Stimulated activated CD8-positive, alpha-beta memory T cell treated with anti-CD3 and anti-CD28 coated beads, Interleukin-15, amount 100 ng/mL, for 24 hours (primary cell): ENCODE measurements around the gene SMURF2.
"Not testable (repeated sequence)": the region's sequence is repeated elsewhere in the genome, so short reads cannot be mapped to it uniquely, and the experiment has no call there.

ENCODE experiments used
- DNase-seq: peaks from one replicate; pipeline ENCODE4 v3.0.0-alpha.2; 2020; ENCODE audit warnings: low read depth

Gene SMURF2

GRCh38 chr17:64661976-64662773 lies at the start of gene SMURF2:
Gene SMURF2, minus strand, starts transcription at chr17:64662307. Its CDS starts 427 bp downstream, at chr17:64661880.
- DNase-seq = peak; percentile 62

- no peak for DNase-seq
These were observed 47.4 kb upstream of the SMURF2 start for GRCh38 chr17:64709481-64709880.

- DNase-seq = no peak
These were observed 45.0 kb upstream of the SMURF2 start for GRCh38 chr17:64707050-64707591.

GRCh38 chr17:64706224-64707049 lies 44.3 kb upstream of the SMURF2 start:
- no peak for DNase-seq

- no peak for DNase-seq
These were observed 40.7 kb upstream of the SMURF2 start for GRCh38 chr17:64702815-64703214.

GRCh38 chr17:64698725-64699124 lies 36.6 kb upstream of the SMURF2 start:
- no peak for DNase-seq

- DNase-seq = no peak
These were observed 32.1 kb upstream of the SMURF2 start for GRCh38 chr17:64694207-64694606.

- no peak for DNase-seq
These were observed 30.1 kb upstream of the SMURF2 start for GRCh38 chr17:64692187-64692586.

GRCh38 chr17:64689106-64689505 lies 27.0 kb upstream of the SMURF2 start:
- no peak for DNase-seq

GRCh38 chr17:64688481-64688880 lies 26.4 kb upstream of the SMURF2 start:
- no peak for DNase-seq

GRCh38 chr17:64687961-64688360 lies 25.9 kb upstream of the SMURF2 start:
- DNase-seq = no peak

GRCh38 chr17:64687376-64687775 lies 25.3 kb upstream of the SMURF2 start:
- no peak for DNase-seq

GRCh38 chr17:64686705-64687104 lies 24.6 kb upstream of the SMURF2 start:
- no peak for DNase-seq

- no peak for DNase-seq
These were observed 23.6 kb upstream of the SMURF2 start for GRCh38 chr17:64685705-64686104.

GRCh38 chr17:64683796-64684195 lies 21.7 kb upstream of the SMURF2 start:
- DNase-seq = no peak

- no peak for DNase-seq
These were observed 20.4 kb upstream of the SMURF2 start for GRCh38 chr17:64682261-64683181.

GRCh38 chr17:64679710-64680216 lies 17.7 kb upstream of the SMURF2 start:
- no peak for DNase-seq

GRCh38 chr17:64676763-64677162 lies 14.7 kb upstream of the SMURF2 start:
- DNase-seq = no peak

GRCh38 chr17:64670843-64671590 lies 8.9 kb upstream of the SMURF2 start:
- DNase-seq = not testable (repeated sequence)

GRCh38 chr17:64667807-64668721 lies 6.0 kb upstream of the SMURF2 start:
- DNase-seq = not testable (repeated sequence)
